ENCODE results near the gene ZSCAN31.

DNA sequence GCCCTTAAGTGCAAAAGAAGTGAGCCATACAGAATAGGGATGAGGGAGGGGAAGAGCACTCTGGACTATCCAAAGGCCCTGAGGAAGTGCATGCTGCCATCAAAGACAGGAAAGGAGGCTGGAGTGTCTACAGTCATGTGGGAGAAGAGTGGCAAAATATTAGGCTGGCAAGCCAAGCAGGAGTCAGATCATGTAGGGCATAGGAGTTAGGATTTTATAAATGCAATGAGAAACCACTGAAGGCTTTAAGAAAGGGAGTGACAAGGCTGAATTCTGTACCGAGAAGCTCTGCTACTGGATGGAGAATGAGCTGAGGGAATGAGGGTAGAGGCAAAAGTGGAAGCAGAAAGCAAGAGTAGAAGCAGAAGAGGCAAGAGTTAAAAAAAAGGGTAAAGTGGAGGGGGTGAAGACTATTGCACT is 2.3 kb downstream of the ZSCAN31 start:
- TF ChIP-seq, protein P1, sequence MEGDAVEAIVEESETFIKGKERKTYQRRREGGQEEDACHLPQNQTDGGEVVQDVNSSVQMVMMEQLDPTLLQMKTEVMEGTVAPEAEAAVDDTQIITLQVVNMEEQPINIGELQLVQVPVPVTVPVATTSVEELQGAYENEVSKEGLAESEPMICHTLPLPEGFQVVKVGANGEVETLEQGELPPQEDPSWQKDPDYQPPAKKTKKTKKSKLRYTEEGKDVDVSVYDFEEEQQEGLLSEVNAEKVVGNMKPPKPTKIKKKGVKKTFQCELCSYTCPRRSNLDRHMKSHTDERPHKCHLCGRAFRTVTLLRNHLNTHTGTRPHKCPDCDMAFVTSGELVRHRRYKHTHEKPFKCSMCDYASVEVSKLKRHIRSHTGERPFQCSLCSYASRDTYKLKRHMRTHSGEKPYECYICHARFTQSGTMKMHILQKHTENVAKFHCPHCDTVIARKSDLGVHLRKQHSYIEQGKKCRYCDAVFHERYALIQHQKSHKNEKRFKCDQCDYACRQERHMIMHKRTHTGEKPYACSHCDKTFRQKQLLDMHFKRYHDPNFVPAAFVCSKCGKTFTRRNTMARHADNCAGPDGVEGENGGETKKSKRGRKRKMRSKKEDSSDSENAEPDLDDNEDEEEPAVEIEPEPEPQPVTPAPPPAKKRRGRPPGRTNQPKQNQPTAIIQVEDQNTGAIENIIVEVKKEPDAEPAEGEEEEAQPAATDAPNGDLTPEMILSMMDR (IDR thresholded peaks at IDR 0.05), result no peak
- TF ChIP-seq POLR2A (IDR thresholded peaks at IDR 0.05), result no peak
